ENCODE results near the gene SRRM5.

Gene SRRM5

GRCh38 chr19:43658001-43658400 lies 46.1 kb downstream of the SRRM5 start:
- no peaks in the 10 kb centered on the region for H3K4me1 ChIP-seq (ENCODE audit: control insufficient read depth, insufficient read depth, low read length, poor library complexity, severe bottlenecking)
- no peak overlapping the region for H3K4me3 ChIP-seq (ENCODE audit: extremely low read depth, insufficient read depth, low read length, poor library complexity, severe bottlenecking)
- WGBS, 2 experiments (ENCODE audit: insufficient coverage in 2 of 2): 77 to 100% methylated on average over 1 to 2 of the region's 2 CpGs
- H3K9me3 ChIP-seq (ENCODE audit: control insufficient read depth, low read length): no peaks in the 10 kb centered on the region
- peaks cover 71% of the 10 kb centered on the region for H3K36me3 ChIP-seq (ENCODE audit: control insufficient read depth, insufficient read depth, low read length)
- H3K27ac ChIP-seq (ENCODE audit: low read depth, low read length, severe bottlenecking): no peak overlapping the region

- H3K4me3 ChIP-seq (ENCODE audit: extremely low read depth, insufficient read depth, low read length, poor library complexity, severe bottlenecking): no peak overlapping the region
- no peaks in the 10 kb centered on the region for H3K4me1 ChIP-seq (ENCODE audit: control insufficient read depth, insufficient read depth, low read length, poor library complexity, severe bottlenecking)
- H3K36me3 ChIP-seq (ENCODE audit: control insufficient read depth, insufficient read depth, low read length): peaks cover 66% of the 10 kb centered on the region
- 96 to 100% methylated on average over 7 to 8 of the region's 8 CpGs for WGBS, 2 experiments (ENCODE audit: insufficient coverage in 2 of 2)
- no peak overlapping the region for H3K27ac ChIP-seq (ENCODE audit: low read depth, low read length, severe bottlenecking)
- no peaks in the 10 kb centered on the region for H3K9me3 ChIP-seq (ENCODE audit: control insufficient read depth, low read length)
These were observed 46.6 kb downstream of the SRRM5 start for GRCh38 chr19:43658494-43658893.

GRCh38 chr19:43660301-43660970 lies 48.5 kb downstream of the SRRM5 start:
- Histone ChIP-seq H3K27ac (ENCODE audit: low read depth, low read length, severe bottlenecking) (no peak overlapping the region), H3K36me3 (ENCODE audit: control insufficient read depth, insufficient read depth, low read length) (peaks cover 71% of the 10 kb centered on the region)
- WGBS, 2 experiments (ENCODE audit: insufficient coverage in 2 of 2): 88 to 98% methylated on average over 5 to 6 of the region's 7 CpGs

GRCh38 chr19:43660971-43661360 lies 49.1 kb downstream of the SRRM5 start:
- 97 to 98% methylated on average over 6 of the region's 6 CpGs for WGBS, 2 experiments (ENCODE audit: insufficient coverage in 2 of 2)
- H3K36me3 ChIP-seq (ENCODE audit: control insufficient read depth, insufficient read depth, low read length): peaks cover 71% of the 10 kb centered on the region
- no peaks in the 10 kb centered on the region for H3K9me3 ChIP-seq (ENCODE audit: control insufficient read depth, low read length)
- no peaks in the 10 kb centered on the region for H3K4me1 ChIP-seq (ENCODE audit: control insufficient read depth, insufficient read depth, low read length, poor library complexity, severe bottlenecking)
- no peak overlapping the region for H3K27ac ChIP-seq (ENCODE audit: low read depth, low read length, severe bottlenecking)
- H3K4me3 ChIP-seq (ENCODE audit: extremely low read depth, insufficient read depth, low read length, poor library complexity, severe bottlenecking): no peak overlapping the region

More at GRCh38 chr19:43660301-43660970, 48.5 kb downstream of the SRRM5 start:
- Histone ChIP-seq H3K4me3 (ENCODE audit: extremely low read depth, insufficient read depth, low read length, poor library complexity, severe bottlenecking) (no peak overlapping the region), H3K9me3 (ENCODE audit: control insufficient read depth, low read length) (no peaks in the 10 kb centered on the region), H3K4me1 (ENCODE audit: control insufficient read depth, insufficient read depth, low read length, poor library complexity, severe bottlenecking) (no peaks in the 10 kb centered on the region)

- Histone ChIP-seq H3K9me3 (ENCODE audit: control insufficient read depth, low read length) (no peaks in the 10 kb centered on the region), H3K4me3 (ENCODE audit: extremely low read depth, insufficient read depth, low read length, poor library complexity, severe bottlenecking) (no peak overlapping the region), H3K27ac (ENCODE audit: low read depth, low read length, severe bottlenecking) (no peak overlapping the region), H3K36me3 (ENCODE audit: control insufficient read depth, insufficient read depth, low read length) (peaks cover 70% of the 10 kb centered on the region), H3K4me1 (ENCODE audit: control insufficient read depth, insufficient read depth, low read length, poor library complexity, severe bottlenecking) (no peaks in the 10 kb centered on the region)
- 88 to 91% methylated on average over 5 to 6 of the region's 6 CpGs for WGBS, 2 experiments (ENCODE audit: insufficient coverage in 2 of 2)
These were observed 50.6 kb downstream of the SRRM5 start for GRCh38 chr19:43662487-43662886.

GRCh38 chr19:43664018-43664417 lies 52.1 kb downstream of the SRRM5 start:
- H3K9me3 ChIP-seq (ENCODE audit: control insufficient read depth, low read length): no peaks in the 10 kb centered on the region
- peaks cover 57% of the 10 kb centered on the region for H3K36me3 ChIP-seq (ENCODE audit: control insufficient read depth, insufficient read depth, low read length)
- 83 to 86% methylated on average over 1 to 5 of the region's 7 CpGs for whole genome bisulfite sequencing, 2 experiments (ENCODE audit: insufficient coverage in 2 of 2)
- no peaks in the 10 kb centered on the region for H3K4me1 ChIP-seq (ENCODE audit: control insufficient read depth, insufficient read depth, low read length, poor library complexity, severe bottlenecking)
- no peak overlapping the region for H3K27ac ChIP-seq (ENCODE audit: low read depth, low read length, severe bottlenecking)
- H3K4me3 ChIP-seq (ENCODE audit: extremely low read depth, insufficient read depth, low read length, poor library complexity, severe bottlenecking): no peak overlapping the region
